Sciatic nerve (tissue), 2 donors: ENCODE results near the gene NFATC3. TPM values are rescaled to one million over a fixed set of nuclear protein-coding genes. Genes with fewer than 3 reads are reported as not detected.

Source experiments
- ATAC-seq: fragments of 200-7000 bp; cut with Tn5 transposase; one replicate; pipeline ENCODE4 v1.9.1; 2020; ENCODE audit warnings: mild to moderate bottlenecking, moderate library complexity
- DNase-seq: peaks from one replicate; pipeline ENCODE4 v3.0.0-alpha.2; 2020; ENCODE audit warnings: low spot score
- intact Hi-C: fragments of 100-400 bp; cut with DNase I; formaldehyde crosslinking; loops from one replicate; pipeline ENCODE4 v1.14.2; 2022
- microRNA-seq: library from miRNA; unstranded; fragments of <30 nt; microRNA quantifications from one replicate; pipeline ENCODE4 v1.2.0, GENCODE V29; 2020
- total RNA-seq: library from RNA; stranded (reverse); fragmentation: NEBNext Ultra II Directional; extraction: Animal tissue kit (Norgen Biotek cat#: 25700); gene quantifications from one replicate; pipeline ENCODE4 v1.2.1, GENCODE V29; 2021
- donor health status: DM: no; HTN: no; CAD: no.
- donor health status: DM: no; HTN: no; CAD: no.

NFATC3 gene
- total RNA-seq, 1 donor from 2014 or later = 66.4 TPM

GRCh38 chr16:68273459-68273858 is 188.3 kb downstream of the NFATC3 start:
- no peak for DNase-seq
- no peak for ATAC-seq
- intact Hi-C loops = no loop called here

GRCh38 chr16:68273896-68274295 is 188.7 kb downstream of the NFATC3 start:
- ATAC-seq = no peak
- DNase-seq = no peak
- intact Hi-C loops = no loop called here

- DNase-seq (no peak), ATAC-seq (no peak)
- intact Hi-C loops = no loop called here
Observed at GRCh38 chr16:68274441-68274840, 189.3 kb downstream of the NFATC3 start.

GRCh38 chr16:68275611-68276191 is 190.5 kb downstream of the NFATC3 start:
- DNase-seq (no peak), ATAC-seq (no peak)
- intact Hi-C loops = no loop called here

- intact Hi-C loops = no loop called here
- ATAC-seq = peak; percentile 79
- no peak for DNase-seq
Observed at GRCh38 chr16:68276223-68276622, 191.1 kb downstream of the NFATC3 start.

Small RNA genes within 50 kb of the gene (microRNA-seq; reads per million reads assigned to microRNA genes)
- not detected for gene MIR6773

Other genes with a start within 250 kb of the NFATC3 start
- gene THAP11, start 243.1 kb upstream of the NFATC3 start, total RNA-seq = 22.7 TPM
- gene NUTF2, start 238.4 kb upstream of the NFATC3 start, total RNA-seq = 59.2 TPM
- gene CENPT, start 237.7 kb upstream of the NFATC3 start, total RNA-seq = 45.1 TPM
- gene EDC4, start 212.3 kb upstream of the NFATC3 start, total RNA-seq = 40.2 TPM
- 1.6 TPM for gene NRN1L, start 200.5 kb upstream of the NFATC3 start, total RNA-seq
- gene PSKH1, start 192.1 kb upstream of the NFATC3 start, total RNA-seq = 27.4 TPM
- 0.98 TPM for gene CTRL, start 153.5 kb upstream of the NFATC3 start, total RNA-seq
- 35.3 TPM for gene PSMB10, start 148.5 kb upstream of the NFATC3 start, total RNA-seq
- gene LCAT, start 141.2 kb upstream of the NFATC3 start, total RNA-seq = 46.2 TPM
- 115 TPM for gene SLC12A4, start 116.7 kb upstream of the NFATC3 start, total RNA-seq
- not detected for gene DPEP3, start 104.9 kb upstream of the NFATC3 start, total RNA-seq
- gene DPEP2, start 85.9 kb upstream of the NFATC3 start, total RNA-seq = 4.4 TPM
- not detected for gene DPEP2NB, start 69.5 kb upstream of the NFATC3 start, total RNA-seq
- 6.3 TPM for gene DDX28, start 62.1 kb upstream of the NFATC3 start, total RNA-seq
- gene DUS2, start 62.1 kb upstream of the NFATC3 start, total RNA-seq = 14.7 TPM
- 0.36 TPM for gene ESRP2, start 150.8 kb downstream of the NFATC3 start, total RNA-seq
- 17.4 TPM for gene PLA2G15, start 160.0 kb downstream of the NFATC3 start, total RNA-seq
- gene SLC7A6, start 179.2 kb downstream of the NFATC3 start, total RNA-seq = 75.5 TPM
- gene SLC7A6OS, start 225.6 kb downstream of the NFATC3 start, total RNA-seq = 22.9 TPM
- gene PRMT7, start 225.6 kb downstream of the NFATC3 start, total RNA-seq = 58.9 TPM